Lower leg skin (tissue), 3 donors: Measurements from ENCODE around the gene OR52K1.

Experiments used
- CTCF ChIP-seq, 3 donors: fragments of 450-650 bp; IDR thresholded peaks; one replicate each; pipeline ENCODE4 v1.5.1; 2016; ENCODE audit warnings: antibody characterized with exemption in 3 of 3, mild to moderate bottlenecking in 3 of 3, moderate library complexity in 2 of 3
- POLR2A ChIP-seq, 2 donors: fragments of 450-650 bp; IDR thresholded peaks; one replicate each; pipeline ENCODE4 v1.6.1; 2016 to 2017; ENCODE audit warnings: antibody characterized with exemption in 2 of 2, mild to moderate bottlenecking in 1 of 2, moderate library complexity in 1 of 2

- TF ChIP-seq CTCF (IDR thresholded peaks at IDR 0.05), result no peak
- TF ChIP-seq POLR2A (IDR thresholded peaks at IDR 0.05), result no peak
Observed at GRCh38 chr11:4511282-4512245, 29.1 kb downstream of the OR52K1 start.
